ENCODE measurements around the gene EFCAB6. TPM values are rescaled to one million over a fixed set of nuclear protein-coding genes. Genes with fewer than 3 reads are reported as not detected.

The EFCAB6 gene
- polyA plus RNA-seq, 3 donors = not detected

GRCh38 chr22:43639228-43639948 is 172.7 kb downstream of the EFCAB6 start:
- intact Hi-C loops (cut with micrococcal nuclease) = no loop called here
- no CpG with 5 or more reads among the region's 3 CpGs for WGBS (ENCODE audit: insufficient coverage)
- Histone ChIP-seq H3K4me3 (replicated peaks in 1 of 3; ENCODE audit: low read depth in 2 of 3, low read length in 3 of 3) (no peak overlapping the region), H3K4me1 (ENCODE audit: control insufficient read depth in 1 of 2, insufficient read depth in 2 of 2, low read length in 2 of 2) (no peaks in the 10 kb centered on the region), H4K20me1 (ENCODE audit: insufficient read depth, low read length) (no peaks in the 10 kb centered on the region), H3K36me3 (replicated peaks in 1 of 2; ENCODE audit: control insufficient read depth in 1 of 2, insufficient read depth in 2 of 2, low read length in 2 of 2) (no peaks in the 10 kb centered on the region), H2AFZ (ENCODE audit: insufficient read depth, low read depth, low read length, poor library complexity, severe bottlenecking) (no peak overlapping the region), H3K27me3 (ENCODE audit: control insufficient read depth in 2 of 2, insufficient read depth in 2 of 2, low read length in 2 of 2) (no peaks in the 10 kb centered on the region), H3K9me3 (replicated peaks in 1 of 2; ENCODE audit: control insufficient read depth in 1 of 2, insufficient read depth in 1 of 2, low read length in 2 of 2) (peaks cover 0 to 12% of the 10 kb centered on the region in 2 donors), H3K4me2 (replicated peaks; ENCODE audit: extremely low read depth, low read length, poor library complexity, severe bottlenecking) (no peak overlapping the region), H3K79me2 (ENCODE audit: insufficient read depth, low read length) (no peaks in the 10 kb centered on the region), H3K9ac (ENCODE audit: insufficient read depth, low read length, poor library complexity, severe bottlenecking) (no peak overlapping the region), H3K27ac (ENCODE audit: low read depth in 1 of 2, low read length in 2 of 2) (no peak overlapping the region)
- no peaks in the 10 kb centered on the region for H3K4me1 Mint-ChIP-seq
- no peaks in the 10 kb centered on the region for H3K36me3 Mint-ChIP-seq
- TF ChIP-seq CTCF (IDR thresholded peaks at IDR 0.05) = no peak
- peaks cover 7 to 11% (median 9%) of the 10 kb centered on the region in 3 donors for H3K27me3 Mint-ChIP-seq (ENCODE audit: low read depth in 3 of 3)
- no peak for DNase-seq
- H3K9me3 Mint-ChIP-seq = peaks cover 8 to 22% (median 14%) of the 10 kb centered on the region in 7 donors
- H3K27ac Mint-ChIP-seq = no peak overlapping the region
- H3K4me3 Mint-ChIP-seq = no peak overlapping the region

GRCh38 chr22:43637275-43638260 is 174.5 kb downstream of the EFCAB6 start:
- TF ChIP-seq CTCF (IDR thresholded peaks at IDR 0.05) = no peak
- intact Hi-C loops (cut with micrococcal nuclease) = no loop called here

More at GRCh38 chr22:43637275-43638260, 174.5 kb downstream of the EFCAB6 start:
- Histone ChIP-seq H3K79me2 (ENCODE audit: insufficient read depth, low read length) (no peaks in the 10 kb centered on the region), H4K20me1 (ENCODE audit: insufficient read depth, low read length) (no peaks in the 10 kb centered on the region), H3K4me2 (replicated peaks; ENCODE audit: extremely low read depth, low read length, poor library complexity, severe bottlenecking) (no peak overlapping the region), H3K9me3 (replicated peaks in 1 of 2; ENCODE audit: control insufficient read depth in 1 of 2, insufficient read depth in 1 of 2, low read length in 2 of 2) (peaks cover 0 to 12% of the 10 kb centered on the region in 2 donors), H3K27me3 (ENCODE audit: control insufficient read depth in 2 of 2, insufficient read depth in 2 of 2, low read length in 2 of 2) (no peaks in the 10 kb centered on the region), H3K36me3 (replicated peaks in 1 of 2; ENCODE audit: control insufficient read depth in 1 of 2, insufficient read depth in 2 of 2, low read length in 2 of 2) (no peaks in the 10 kb centered on the region), H3K9ac (ENCODE audit: insufficient read depth, low read length, poor library complexity, severe bottlenecking) (no peak overlapping the region), H3K27ac (ENCODE audit: low read depth in 1 of 2, low read length in 2 of 2) (no peak overlapping the region), H2AFZ (ENCODE audit: insufficient read depth, low read depth, low read length, poor library complexity, severe bottlenecking) (no peak overlapping the region), H3K4me1 (ENCODE audit: control insufficient read depth in 1 of 2, insufficient read depth in 2 of 2, low read length in 2 of 2) (no peaks in the 10 kb centered on the region), H3K4me3 (replicated peaks in 1 of 3; ENCODE audit: low read depth in 2 of 3, low read length in 3 of 3) (no peak overlapping the region)
- no peak for DNase-seq
- H3K27ac Mint-ChIP-seq = no peak overlapping the region
- H3K4me3 Mint-ChIP-seq = no peak overlapping the region
- WGBS (ENCODE audit: insufficient coverage) = 92% methylated on average over 19 of the region's 28 CpGs
- peaks cover 8 to 24% (median 14%) of the 10 kb centered on the region in 7 donors for H3K9me3 Mint-ChIP-seq
- H3K4me1 Mint-ChIP-seq = no peaks in the 10 kb centered on the region
- H3K36me3 Mint-ChIP-seq = no peaks in the 10 kb centered on the region
- peaks cover 2 to 8% (median 5%) of the 10 kb centered on the region in 3 donors for H3K27me3 Mint-ChIP-seq (ENCODE audit: low read depth in 3 of 3)

Measured in CD14-positive monocyte (primary cell).